NCI-H1436 treated with DMSO at 0.1 percent for 48 hours (cell line): ENCODE data around the gene SERPINF2.
"Not testable (repeated sequence)": the region's sequence is repeated elsewhere in the genome, so short reads cannot be mapped to it uniquely, and the experiment has no call there.

Experiments
- DNase-seq: peaks from one replicate; lab custom pipeline; 2025; lab: John Stamatoyannopoulos, UW

Gene SERPINF2

GRCh38 chr17:1735418-1735817 lies 7.3 kb upstream of the SERPINF2 start:
- DNase-seq = no peak

- no peak for DNase-seq
Observed at GRCh38 chr17:1735834-1736347, 6.8 kb upstream of the SERPINF2 start.

DNA sequence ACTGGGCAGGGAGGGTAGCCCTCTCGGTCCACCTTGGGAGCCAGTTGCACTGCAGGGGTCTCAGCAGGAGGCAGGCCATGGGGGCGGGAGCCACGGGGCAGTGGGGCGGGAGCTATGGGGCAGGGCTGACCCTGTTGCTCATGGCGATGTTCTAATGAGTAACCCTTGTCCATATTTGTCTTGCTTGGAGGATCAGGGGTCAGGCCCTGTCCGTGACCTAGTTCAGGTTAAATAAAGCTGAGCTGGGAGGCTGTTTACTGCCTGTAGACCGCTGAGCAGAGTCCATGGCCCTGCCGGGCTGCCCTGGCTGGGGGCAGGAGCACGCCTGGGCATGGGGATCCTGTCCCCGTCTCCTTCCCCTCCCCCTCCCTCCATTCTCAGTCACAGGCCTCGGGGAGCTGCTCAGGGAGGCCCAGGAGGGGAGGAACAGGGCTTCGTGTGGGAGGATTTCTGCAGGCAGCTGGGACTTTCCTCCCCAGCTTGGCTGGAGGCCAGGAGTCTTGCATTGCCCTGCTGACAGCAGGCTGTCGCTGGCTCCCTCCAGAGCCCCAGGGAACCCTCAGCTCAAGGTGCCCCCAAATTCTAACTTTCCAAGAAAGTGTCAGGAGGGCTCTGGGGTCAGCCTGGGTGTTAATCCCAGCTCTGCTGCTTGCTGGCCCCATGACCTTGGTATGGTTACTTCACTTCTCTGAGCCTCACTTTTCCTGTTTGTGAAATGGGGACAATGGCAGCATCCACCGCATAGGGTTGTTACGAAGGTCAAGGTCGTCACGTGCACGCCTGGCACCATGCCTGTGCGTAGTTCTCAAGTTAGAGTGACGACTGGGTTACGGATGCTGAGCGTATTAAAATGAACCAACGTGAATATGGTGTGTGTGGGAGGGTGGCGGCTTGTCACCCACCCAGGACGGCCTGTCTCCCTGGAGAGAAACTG lies 6.1 kb upstream of the SERPINF2 start:
- DNase-seq = no peak

- no peak for DNase-seq
Observed at GRCh38 chr17:1737531-1738291, 5.0 kb upstream of the SERPINF2 start.

GRCh38 chr17:1741899-1742298 lies 772 bp upstream of the SERPINF2 start:
- DNase-seq = not testable (repeated sequence)

DNA sequence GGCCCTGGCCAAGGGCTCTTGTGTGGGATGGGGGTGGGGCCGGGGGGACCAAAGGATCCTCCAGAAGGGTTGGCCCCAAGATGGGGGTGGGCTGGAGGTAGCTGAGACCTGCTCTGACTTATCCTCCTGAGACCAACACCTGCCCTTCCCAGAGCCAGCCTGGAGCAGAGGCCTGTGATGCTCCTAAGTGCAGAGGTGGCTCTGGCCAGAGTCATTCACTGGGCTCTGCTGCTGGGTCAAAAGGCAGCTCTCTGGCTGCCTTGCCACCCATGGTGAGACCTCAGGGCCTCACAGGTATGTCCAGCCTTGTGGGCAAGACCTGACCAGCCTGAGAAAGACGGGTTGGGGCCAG lies 393 bp downstream of the SERPINF2 start:
- DNase-seq = no peak

DNA sequence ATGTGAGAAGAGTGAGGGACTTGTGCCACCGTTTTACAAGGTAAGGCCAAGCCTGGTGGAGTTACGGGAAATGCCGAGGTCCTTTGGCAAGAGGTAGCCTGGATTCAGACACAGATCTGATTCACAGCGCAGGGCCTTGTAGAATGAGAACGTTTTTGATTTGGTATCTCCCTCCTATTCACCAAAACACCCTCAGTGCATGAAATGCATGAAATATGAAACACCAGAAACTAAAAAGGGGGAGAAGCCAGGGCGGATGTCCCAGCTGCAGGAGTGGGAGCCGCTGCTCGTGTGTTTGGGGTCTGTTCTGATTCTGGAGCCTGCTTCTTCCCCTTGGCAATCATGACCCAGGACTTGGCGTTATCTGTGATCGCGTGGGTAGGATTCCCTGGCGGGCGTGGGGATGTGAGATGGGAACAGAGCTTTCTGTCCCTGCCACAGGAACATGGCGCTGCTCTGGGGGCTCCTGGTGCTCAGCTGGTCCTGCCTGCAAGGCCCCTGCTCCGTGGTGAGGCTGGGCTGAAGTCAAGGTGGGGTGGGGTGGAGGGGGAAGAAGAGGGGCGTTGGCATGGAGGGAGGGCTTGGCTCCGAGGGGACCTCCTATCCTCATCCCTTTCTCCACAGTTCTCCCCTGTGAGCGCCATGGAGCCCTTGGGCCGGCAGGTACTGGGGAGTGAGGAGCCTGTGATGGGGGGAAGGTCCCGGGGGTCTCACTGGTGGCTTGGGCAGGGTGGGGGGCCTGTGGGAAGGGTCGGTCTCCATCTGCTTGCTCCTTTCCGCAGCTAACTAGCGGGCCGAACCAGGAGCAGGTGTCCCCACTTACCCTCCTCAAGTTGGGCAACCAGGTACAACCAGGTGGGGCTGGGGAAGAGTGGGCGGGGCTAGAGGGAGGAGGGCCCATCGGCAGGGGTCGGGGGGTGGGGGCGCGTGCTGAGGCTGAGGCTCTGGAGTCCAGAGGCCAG lies 2.2 kb downstream of the SERPINF2 start:
- DNase-seq = no peak

DNA sequence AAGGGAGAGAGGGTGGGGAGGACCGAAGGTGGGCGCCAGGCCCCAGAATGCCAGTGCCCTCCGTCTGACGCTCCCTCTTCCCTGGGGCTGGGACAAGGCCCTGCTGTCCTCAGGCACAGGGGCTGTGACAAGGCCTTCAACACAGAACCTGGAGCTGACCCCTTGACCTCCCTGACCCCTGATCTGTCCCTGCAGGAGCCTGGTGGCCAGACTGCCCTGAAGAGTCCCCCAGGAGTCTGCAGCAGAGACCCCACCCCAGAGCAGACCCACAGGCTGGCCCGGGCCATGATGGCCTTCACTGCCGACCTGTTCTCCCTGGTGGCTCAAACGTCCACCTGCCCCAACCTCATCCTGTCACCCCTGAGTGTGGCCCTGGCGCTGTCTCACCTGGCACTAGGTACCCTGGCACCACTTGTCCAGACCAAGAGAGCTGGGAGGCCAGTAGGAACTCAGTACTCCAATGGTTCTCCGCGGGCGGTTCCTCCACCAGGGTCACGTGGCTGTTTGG lies 2.9 kb downstream of the SERPINF2 start:
- DNase-seq = no peak

DNA sequence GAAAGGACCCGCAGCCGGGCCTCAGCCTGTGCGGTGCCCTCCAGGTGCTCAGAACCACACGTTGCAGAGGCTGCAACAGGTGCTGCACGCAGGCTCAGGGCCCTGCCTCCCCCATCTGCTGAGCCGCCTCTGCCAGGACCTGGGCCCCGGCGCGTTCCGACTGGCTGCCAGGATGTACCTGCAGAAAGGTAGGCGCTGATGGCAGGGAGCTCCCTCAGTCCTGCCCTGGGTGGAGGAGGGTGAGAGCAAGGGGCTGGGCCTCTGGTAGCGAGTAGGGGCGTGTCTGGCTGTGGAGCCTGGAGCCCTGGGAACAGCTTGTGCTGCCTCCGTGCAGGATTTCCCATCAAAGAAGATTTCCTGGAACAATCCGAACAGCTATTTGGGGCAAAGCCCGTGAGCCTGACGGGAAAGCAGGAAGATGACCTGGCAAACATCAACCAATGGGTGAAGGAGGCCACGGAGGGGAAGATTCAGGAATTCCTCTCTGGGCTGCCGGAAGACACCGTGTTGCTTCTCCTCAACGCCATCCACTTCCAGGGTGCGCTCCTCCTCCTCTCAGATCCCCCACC lies 4.4 kb downstream of the SERPINF2 start:
- DNase-seq = no peak

DNA sequence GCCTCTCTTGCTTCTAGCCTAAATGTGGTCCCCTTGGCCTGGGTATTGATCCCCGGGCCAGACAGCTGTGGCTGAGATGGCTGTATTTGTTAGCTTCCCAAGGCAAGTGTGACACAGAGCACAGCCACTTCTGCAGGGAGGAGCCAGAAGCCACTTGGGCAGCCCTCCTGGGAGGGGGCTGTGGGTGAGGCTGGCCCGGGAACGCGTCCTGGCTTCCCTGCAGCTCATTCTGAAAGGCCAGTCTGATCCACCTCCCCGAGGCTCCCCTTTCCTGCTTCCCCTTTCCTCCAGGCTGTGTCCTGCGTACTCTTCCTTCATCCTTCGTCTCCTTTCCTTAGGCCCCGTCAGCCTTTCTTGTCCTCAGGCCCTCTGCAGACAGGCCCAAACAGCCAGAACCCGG lies 8.0 kb downstream of the SERPINF2 start:
- DNase-seq = no peak

DNA sequence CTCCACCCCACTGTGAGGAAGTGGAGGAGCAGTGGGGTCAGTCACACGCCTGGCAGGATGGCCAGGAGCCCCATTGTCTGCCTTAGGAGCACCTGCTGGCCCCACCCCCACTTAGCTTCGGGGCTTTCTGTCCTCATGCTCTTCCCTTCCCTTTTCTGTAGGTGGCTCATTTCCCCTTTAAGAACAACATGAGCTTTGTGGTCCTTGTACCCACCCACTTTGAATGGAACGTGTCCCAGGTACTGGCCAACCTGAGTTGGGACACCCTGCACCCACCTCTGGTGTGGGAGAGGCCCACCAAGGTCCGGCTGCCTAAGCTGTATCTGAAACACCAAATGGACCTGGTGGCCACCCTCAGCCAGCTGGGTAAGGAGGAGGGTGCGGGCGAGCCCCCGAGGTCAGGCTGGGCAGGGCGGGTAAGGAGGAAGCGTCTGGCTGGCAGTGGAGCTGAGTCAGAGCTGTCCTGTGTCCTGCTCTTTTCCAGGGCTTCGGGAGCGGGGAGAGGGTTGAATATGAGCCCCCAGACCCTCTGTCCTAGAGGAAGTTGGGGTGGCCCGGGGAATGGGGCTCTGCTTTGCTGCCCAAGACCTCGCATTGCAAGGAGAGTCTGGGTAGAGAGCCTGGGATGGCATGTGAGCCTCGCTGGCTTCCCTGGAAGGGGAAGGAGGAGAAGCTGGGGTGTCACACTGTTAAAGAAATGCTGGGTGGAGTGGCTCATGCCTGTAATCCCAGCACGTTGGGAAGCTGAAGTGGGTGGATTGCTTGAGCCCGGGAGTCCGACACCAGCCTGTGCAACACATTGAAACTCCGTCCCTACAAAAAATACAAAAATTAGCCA lies 10.0 kb downstream of the SERPINF2 start:
- DNase-seq = no peak

- DNase-seq = no peak
Observed at GRCh38 chr17:1753767-1754429, 11.2 kb downstream of the SERPINF2 start.

DNA sequence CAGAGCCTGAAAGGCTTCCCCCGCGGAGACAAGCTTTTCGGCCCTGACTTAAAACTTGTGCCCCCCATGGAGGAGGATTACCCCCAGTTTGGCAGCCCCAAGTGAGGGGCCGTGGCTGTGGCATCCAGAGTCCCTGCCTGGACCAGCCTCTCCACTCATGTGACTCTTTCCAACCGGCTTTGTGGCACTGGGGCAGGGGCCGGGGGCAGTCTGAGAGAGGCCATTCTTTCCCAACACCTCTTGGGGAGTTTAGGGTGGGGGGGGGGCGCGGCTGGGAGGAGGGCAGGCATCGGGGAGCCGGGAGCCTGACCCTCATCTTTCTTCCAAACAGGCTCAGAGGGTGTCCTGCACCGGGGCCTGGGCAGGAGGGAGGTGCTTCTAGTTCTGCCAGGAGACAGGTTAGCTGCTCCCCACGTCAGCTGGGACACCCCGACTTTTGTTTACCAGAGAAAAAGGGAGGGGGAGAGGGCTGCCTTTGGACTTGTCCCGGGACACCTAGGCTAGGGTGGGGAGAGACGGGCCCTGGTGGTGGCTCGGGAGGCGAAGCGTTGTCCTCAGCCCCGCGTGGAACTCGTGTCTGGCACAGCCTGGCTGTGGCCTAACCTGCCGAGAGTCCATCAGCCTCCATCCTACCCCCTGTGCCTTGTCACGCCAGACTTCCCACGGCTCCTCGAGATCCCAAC lies 11.9 kb downstream of the SERPINF2 start:
- DNase-seq = no peak

DNA sequence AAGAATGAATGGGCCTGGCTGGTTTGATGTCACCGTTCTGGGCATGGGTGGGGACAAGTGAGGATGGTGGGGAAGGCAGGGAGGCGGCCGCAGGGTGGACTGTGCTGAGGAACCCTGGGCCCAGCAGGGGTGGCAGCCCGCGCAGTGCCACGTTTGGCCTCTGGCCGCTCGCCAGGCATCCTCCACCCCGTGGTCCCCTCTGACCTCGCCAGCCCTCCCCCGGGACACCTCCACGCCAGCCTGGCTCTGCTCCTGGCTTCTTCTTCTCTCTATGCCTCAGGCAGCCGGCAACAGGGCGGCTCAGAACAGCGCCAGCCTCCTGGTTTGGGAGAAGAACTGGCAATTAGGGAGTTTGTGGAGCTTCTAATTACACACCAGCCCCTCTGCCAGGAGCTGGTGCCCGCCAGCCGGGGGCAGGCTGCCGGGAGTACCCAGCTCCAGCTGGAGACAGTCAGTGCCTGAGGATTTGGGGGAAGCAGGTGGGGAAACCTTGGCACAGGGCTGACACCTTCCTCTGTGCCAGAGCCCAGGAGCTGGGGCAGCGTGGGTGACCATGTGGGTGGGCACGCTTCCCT lies 12.7 kb downstream of the SERPINF2 start:
- DNase-seq = no peak

DNA sequence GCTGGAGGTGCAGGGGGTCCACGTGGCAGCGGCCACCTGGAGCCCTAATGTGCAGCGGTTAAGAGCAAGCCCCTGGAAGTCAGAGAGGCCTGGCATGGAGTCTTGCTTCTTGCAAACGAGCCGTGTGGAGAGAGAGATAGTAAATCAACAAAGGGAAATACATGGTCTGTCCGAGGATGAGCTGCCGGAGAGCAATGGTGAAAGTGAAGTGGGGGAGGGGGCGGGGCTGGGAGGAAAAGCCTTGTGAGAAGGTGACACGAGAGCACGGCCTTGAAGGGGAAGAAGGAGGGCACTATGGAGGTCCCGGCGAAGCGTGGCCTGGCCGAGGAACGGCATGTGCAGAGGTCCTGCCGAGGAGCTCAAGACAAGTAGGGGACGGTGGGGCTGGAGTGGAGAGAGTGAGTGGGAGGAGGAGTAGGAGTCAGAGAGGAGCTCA lies 13.2 kb downstream of the SERPINF2 start:
- no peak for DNase-seq

- no peak for DNase-seq
Observed at GRCh38 chr17:1758807-1759206, 16.1 kb downstream of the SERPINF2 start.

DNA sequence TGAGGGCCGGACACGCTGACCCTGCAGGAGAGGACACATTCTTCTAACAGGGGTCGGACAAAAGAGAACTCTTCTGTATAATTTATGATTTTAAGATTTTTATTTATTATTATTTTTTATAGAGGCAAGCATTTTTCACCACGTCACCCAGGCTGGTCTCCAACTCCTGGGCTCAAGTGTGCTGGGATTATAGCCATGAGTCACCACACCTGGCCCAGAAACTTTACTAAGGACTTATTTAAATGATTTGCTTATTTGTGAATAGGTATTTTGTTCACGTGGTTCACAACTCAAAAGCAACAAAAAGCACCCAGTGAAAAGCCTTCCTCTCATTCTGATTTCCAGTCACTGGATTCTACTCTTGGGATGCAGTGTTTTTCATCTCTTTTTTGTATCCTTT lies 16.9 kb downstream of the SERPINF2 start:
- DNase-seq = no peak

DNA sequence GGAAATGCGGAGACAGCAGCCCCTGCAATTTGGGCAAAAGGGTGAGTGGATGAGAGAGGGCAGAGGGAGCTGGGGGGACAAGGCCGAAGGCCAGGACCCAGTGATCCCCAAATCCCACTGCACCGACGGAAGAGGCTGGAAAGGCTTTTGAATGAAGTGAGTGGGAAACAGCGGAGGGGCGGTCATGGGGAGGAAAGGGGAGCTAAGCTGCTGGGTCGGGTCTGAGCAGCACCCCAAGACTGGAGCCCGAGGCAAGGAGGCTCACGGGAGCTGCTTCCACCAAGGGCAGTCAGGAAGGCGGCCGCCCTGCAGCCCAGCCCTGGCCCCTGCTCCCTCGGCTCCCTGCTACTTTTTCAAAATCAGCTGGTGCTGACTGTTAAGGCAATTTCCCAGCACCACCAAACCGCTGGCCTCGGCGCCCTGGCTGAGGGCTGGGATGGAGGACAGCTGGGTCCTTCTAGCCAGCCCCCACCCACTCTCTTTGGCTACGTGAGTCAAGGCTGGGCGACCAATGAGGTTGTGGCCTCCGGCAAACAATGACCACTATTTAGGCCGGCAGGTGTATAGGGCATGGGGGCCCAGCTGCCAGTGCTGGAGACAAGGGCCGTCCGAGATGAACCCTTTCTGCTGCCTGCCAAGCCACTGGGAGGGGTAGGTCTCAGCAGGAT lies 19.7 kb downstream of the SERPINF2 start:
- no peak for DNase-seq
